T follicular helper cell (primary cell): ENCODE results near the gene EXOSC7.
"Not testable (repeated sequence)": the region's sequence is repeated elsewhere in the genome, so short reads cannot be mapped to it uniquely, and the experiment has no call there.

Source experiments
- DNase-seq: peaks from one replicate; pipeline ENCODE4 v3.0.0-alpha.2; 2020; ENCODE audit warnings: low read depth

The EXOSC7 gene

GRCh38 chr3:45023675-45024074 lies 47.6 kb downstream of the EXOSC7 start:
- no peak for DNase-seq

- DNase-seq: no peak
Measured at GRCh38 chr3:45024542-45025255, 48.7 kb downstream of the EXOSC7 start.

- DNase-seq: no peak
Measured at GRCh38 chr3:45026038-45026437, 50.0 kb downstream of the EXOSC7 start, which contains the start of gene CLEC3B. Gene CLEC3B (plus strand): TSS chr3:45026303. CDS start chr3:45026363, 60 bp downstream.

- no peak for DNase-seq
Measured at GRCh38 chr3:45026957-45027356, 50.9 kb downstream of the EXOSC7 start.

- no peak for DNase-seq
Measured at GRCh38 chr3:45027441-45027840, 51.4 kb downstream of the EXOSC7 start.

GRCh38 chr3:45029216-45029615 lies 53.2 kb downstream of the EXOSC7 start:
- DNase-seq: no peak

- no peak for DNase-seq
Measured at GRCh38 chr3:45029661-45030060, 53.6 kb downstream of the EXOSC7 start.

GRCh38 chr3:45031531-45031930 lies 55.5 kb downstream of the EXOSC7 start:
- no peak for DNase-seq

- DNase-seq: no peak
Measured at GRCh38 chr3:45032113-45032512, 56.1 kb downstream of the EXOSC7 start.

GRCh38 chr3:45033791-45034190 lies 57.7 kb downstream of the EXOSC7 start:
- no peak for DNase-seq

GRCh38 chr3:45034612-45035252 lies 58.7 kb downstream of the EXOSC7 start:
- no peak for DNase-seq

GRCh38 chr3:45035441-45036301 lies 59.6 kb downstream of the EXOSC7 start:
- no peak for DNase-seq

- peak; percentile 86 for DNase-seq
Measured at GRCh38 chr3:45037720-45038455, 61.8 kb downstream of the EXOSC7 start.

- DNase-seq: no peak
Measured at GRCh38 chr3:45041666-45042065, 65.6 kb downstream of the EXOSC7 start.

GRCh38 chr3:45042162-45042561 lies 66.1 kb downstream of the EXOSC7 start:
- DNase-seq: no peak

GRCh38 chr3:45043728-45044299 lies 67.8 kb downstream of the EXOSC7 start:
- no peak for DNase-seq

- DNase-seq: no peak
Measured at GRCh38 chr3:45048244-45048643, 72.2 kb downstream of the EXOSC7 start.

- DNase-seq: no peak
Measured at GRCh38 chr3:45049807-45050206, 73.8 kb downstream of the EXOSC7 start.

- DNase-seq: no peak
Measured at GRCh38 chr3:45051685-45052084, 75.6 kb downstream of the EXOSC7 start.

GRCh38 chr3:45053805-45054195 lies 77.8 kb downstream of the EXOSC7 start:
- not testable (repeated sequence) for DNase-seq

- DNase-seq: no peak
Measured at GRCh38 chr3:45054196-45054857, 78.3 kb downstream of the EXOSC7 start.
